Ovary (tissue), 9 donors: ENCODE results near the gene THSD4. TPM values are rescaled to one million over a fixed set of nuclear protein-coding genes. Genes with fewer than 3 reads are reported as not detected.
A peak's percentile ranks its signal among the peaks of the same experiment; 100 is the strongest.
"Not testable (repeated sequence)": the region's sequence is repeated elsewhere in the genome, so short reads cannot be mapped to it uniquely, and the experiment has no call there.

Experiments used
- DNase-seq, 5 donors: peaks; one replicate each; pipeline ENCODE4 v3.0.0-alpha.2; 2019 to 2020
- H3K27ac ChIP-seq, 2 donors: fragments of 200-600 bp; one replicate each; pipeline versions ENCODE4 v1.5.1 to v1.8.0; 2019 to 2022
- H3K27me3 ChIP-seq: fragments of 200-600 bp; one replicate; pipeline ENCODE4 v1.8.0; 2022
- H3K36me3 ChIP-seq: fragments of 200-600 bp; sonication (generic); one replicate; pipeline ENCODE4 v1.5.1; 2019
- H3K4me1 ChIP-seq: one replicate; pipeline ENCODE4 v1.8.1; 2013; ENCODE audit warnings: mild to moderate bottlenecking, moderate library complexity; ENCODE audit not compliant: insufficient read depth
- H3K4me3 ChIP-seq: fragments of 200-600 bp; sonication (generic); one replicate; pipeline ENCODE4 v1.5.1; 2017
- H3K9me3 ChIP-seq, 2 donors: fragments of 200-600 bp in 1 of 2; sonication (generic) in 1 of 2; one replicate each; pipeline versions ENCODE4 v1.5.1 to v1.8.1; 2013 to 2019; ENCODE audit warnings: mild to moderate bottlenecking in 1 of 2, moderate library complexity in 1 of 2
- CTCF ChIP-seq, 3 donors: fragments of 450-650 bp in 2 of 3; fragments of 200-600 bp in 1 of 3; IDR thresholded peaks; one replicate each; pipeline versions ENCODE4 v1.5.1 to v1.8.0; 2016 to 2022; ENCODE audit warnings: antibody characterized with exemption in 3 of 3, mild to moderate bottlenecking in 1 of 3
- EP300 ChIP-seq: sonication (generic); formaldehyde crosslinking; IDR thresholded peaks from one replicate; pipeline ENCODE4 v1.6.1; 2017; ENCODE audit warnings: antibody characterized with exemption
- POLR2A ChIP-seq: fragments of 450-650 bp; IDR thresholded peaks from one replicate; pipeline ENCODE4 v1.6.1; 2017; ENCODE audit warnings: antibody characterized with exemption, mild to moderate bottlenecking, moderate library complexity
- WGBS, 3 donors: extraction: QIAGEN DNeasy Blood & Tissue Kit in 1 of 3; methylation state at CpG; one replicate each; pipeline versions ENCODE4 v1.1.5 to v1.1.7; 2013 to 2017; 5-methylcytosine and 5-hydroxymethylcytosine counted together
- intact Hi-C, 4 donors: fragments of 100-400 bp; cut with DNase I; formaldehyde crosslinking; loops; one replicate each; pipeline versions ENCODE4 v1.11.0 to v1.15.1; 2022 to 2023
- polyA plus RNA-seq, 2 donors: library from polyadenylated mRNA; stranded (reverse); fragments of 200-250 nt in 1 of 2; fragments of 350-450 nt in 1 of 2; fragmentation: Illumina TruSeq in 1 of 2; extraction: RNeasy Lipid Tissue Mini Kit (QIAGEN cat#74804) in 1 of 2; gene quantifications; one replicate each; pipeline ENCODE4 v1.2.3, GENCODE V29; 2013 to 2014
- total RNA-seq, 7 donors: library from RNA; depleted of rRNA in 2 of 7; stranded (reverse); fragments of >200 nt in 2 of 7; fragmentation: NEBNext Ultra II Directional in 3 of 7; extraction: Animal tissue kit (Norgen Biotek cat#: 25700) in 3 of 7; gene quantifications; one replicate each; pipeline versions ENCODE4 v1.1.0 to v1.2.4, GENCODE V29; 2016 to 2023
- donor health status: DM: no; HTN: no; CAD: no; lungs with moderate emphysema.
- donor health status: DM: no; HTN: no; CAD: no.
- donor health status: Bipolar disorder and iron deficiency.
- donor health status: DM: yes; HTN: yes; CAD: no.
- donor health status: DM: no; HTN: no; CAD: no.
- donor health status: DM: yes; HTN: yes; CAD: no.

THSD4 gene
- total and polyA plus RNA-seq, 9 donors, result 3.2 to 53.4 (median 13.5) TPM

GRCh38 chr15:71400294-71400693 lies 285.0 kb downstream of the THSD4 start:
- TF ChIP-seq CTCF (IDR thresholded peaks at IDR 0.05) (no peak), EP300 (no peak), POLR2A (no peak)
- no peaks in the 10 kb centered on the region for H3K9me3 ChIP-seq
- no peaks in the 10 kb centered on the region for H3K36me3 ChIP-seq
- no peaks in the 10 kb centered on the region for H3K27me3 ChIP-seq
- no peak for DNase-seq
- intact Hi-C loops, result no loop called here
- WGBS, 3 donors, result 5 to 14% (median 9%) methylated on average over 3 of the region's 3 CpGs
- peaks cover 4% of the 10 kb centered on the region for H3K4me1 ChIP-seq
- no peak overlapping the region for H3K27ac ChIP-seq
- H3K4me3 ChIP-seq, result no peak overlapping the region

DNA sequence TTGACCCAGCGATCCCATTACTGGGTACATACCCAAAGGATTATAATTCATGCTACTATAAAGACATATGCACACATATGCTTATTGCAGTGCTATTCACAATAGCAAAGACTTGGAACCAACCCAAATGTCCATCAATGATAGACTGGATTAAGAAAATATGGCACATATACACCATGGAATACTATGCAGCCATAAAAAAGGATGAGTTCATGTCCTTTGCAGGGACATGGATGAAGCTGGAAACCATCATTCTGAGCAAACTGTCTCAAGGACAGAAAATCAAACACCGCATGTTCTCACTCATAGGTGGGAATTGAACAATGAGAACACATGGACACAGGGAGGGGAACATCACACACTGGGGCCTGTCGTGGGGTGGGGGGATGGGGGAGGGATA lies 286.5 kb downstream of the THSD4 start:
- WGBS, 3 donors, result 87 to 97% (median 94%) methylated on average over 3 of the region's 3 CpGs
- DNase-seq, H3K36me3 ChIP-seq, intact Hi-C loops, H3K4me3 ChIP-seq, H3K4me1 ChIP-seq, H3K9me3 ChIP-seq, H3K27ac ChIP-seq, H3K27me3 ChIP-seq: not testable (repeated sequence)

DNA sequence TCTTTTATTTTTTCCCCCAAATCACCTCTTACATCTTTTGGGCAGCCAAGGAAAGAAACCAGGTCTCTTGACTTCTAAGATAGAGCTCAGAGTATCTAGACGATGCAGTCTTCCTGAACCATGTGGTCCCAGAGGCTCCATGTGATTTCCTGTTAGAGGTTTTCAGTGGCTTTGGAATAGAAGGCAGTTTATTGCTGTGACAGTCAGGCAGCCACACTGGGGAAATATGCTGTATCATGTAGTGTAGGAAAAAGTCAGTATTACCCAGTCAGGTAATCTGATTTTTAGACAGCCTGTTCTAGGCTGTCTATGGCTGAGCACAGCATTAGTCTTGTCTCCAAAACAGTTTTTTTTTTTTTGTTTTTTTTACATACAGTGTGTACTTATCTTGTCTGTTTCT lies 294.3 kb downstream of the THSD4 start:
- H3K4me3 ChIP-seq, result no peak overlapping the region
- WGBS, 3 donors, result 38 to 57% (median 41%) methylated on average over 1 of the region's 1 CpG
- no peak for DNase-seq
- no peaks in the 10 kb centered on the region for H3K9me3 ChIP-seq
- intact Hi-C loops, result no loop called here
- H3K27me3 ChIP-seq, result no peaks in the 10 kb centered on the region
- TF ChIP-seq EP300 (no peak), CTCF (IDR thresholded peaks at IDR 0.05) (no peak), POLR2A (no peak)
- H3K4me1 ChIP-seq, result peaks cover 3% of the 10 kb centered on the region
- no peak overlapping the region for H3K27ac ChIP-seq
- H3K36me3 ChIP-seq, result no peaks in the 10 kb centered on the region

DNA sequence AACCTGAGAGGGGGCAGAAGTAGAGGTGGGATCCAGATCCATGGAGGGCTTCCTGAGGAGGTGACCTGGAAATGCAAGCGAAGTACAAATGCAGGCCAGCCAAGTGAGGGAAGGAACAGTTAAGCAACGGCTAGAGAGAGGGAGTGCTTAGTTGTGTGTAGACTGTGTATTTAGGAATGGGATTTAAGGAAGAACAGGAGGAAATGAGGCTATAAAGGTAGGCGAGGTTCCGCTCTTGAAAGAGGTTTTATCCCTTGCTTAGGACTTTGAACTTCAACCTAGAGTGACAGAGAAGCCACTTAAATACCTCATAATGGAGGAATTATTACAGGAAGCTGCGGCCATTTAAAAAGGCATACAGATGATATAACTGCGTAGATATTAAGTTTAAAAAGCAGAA lies 295.1 kb downstream of the THSD4 start:
- Histone ChIP-seq H3K9me3 (no peaks in the 10 kb centered on the region), H3K27me3 (no peaks in the 10 kb centered on the region), H3K36me3 (no peaks in the 10 kb centered on the region), H3K4me1 (peaks cover 3% of the 10 kb centered on the region), H3K27ac (no peak overlapping the region), H3K4me3 (no peak overlapping the region)
- intact Hi-C loops, result no loop called here
- 91 to 92% (median 92%) methylated on average over 6 of the region's 6 CpGs for WGBS, 3 donors
- DNase-seq, result no peak
- TF ChIP-seq POLR2A, result no peak
- TF ChIP-seq EP300, result no peak
- no peak for TF ChIP-seq CTCF (IDR thresholded peaks at IDR 0.05)

DNA sequence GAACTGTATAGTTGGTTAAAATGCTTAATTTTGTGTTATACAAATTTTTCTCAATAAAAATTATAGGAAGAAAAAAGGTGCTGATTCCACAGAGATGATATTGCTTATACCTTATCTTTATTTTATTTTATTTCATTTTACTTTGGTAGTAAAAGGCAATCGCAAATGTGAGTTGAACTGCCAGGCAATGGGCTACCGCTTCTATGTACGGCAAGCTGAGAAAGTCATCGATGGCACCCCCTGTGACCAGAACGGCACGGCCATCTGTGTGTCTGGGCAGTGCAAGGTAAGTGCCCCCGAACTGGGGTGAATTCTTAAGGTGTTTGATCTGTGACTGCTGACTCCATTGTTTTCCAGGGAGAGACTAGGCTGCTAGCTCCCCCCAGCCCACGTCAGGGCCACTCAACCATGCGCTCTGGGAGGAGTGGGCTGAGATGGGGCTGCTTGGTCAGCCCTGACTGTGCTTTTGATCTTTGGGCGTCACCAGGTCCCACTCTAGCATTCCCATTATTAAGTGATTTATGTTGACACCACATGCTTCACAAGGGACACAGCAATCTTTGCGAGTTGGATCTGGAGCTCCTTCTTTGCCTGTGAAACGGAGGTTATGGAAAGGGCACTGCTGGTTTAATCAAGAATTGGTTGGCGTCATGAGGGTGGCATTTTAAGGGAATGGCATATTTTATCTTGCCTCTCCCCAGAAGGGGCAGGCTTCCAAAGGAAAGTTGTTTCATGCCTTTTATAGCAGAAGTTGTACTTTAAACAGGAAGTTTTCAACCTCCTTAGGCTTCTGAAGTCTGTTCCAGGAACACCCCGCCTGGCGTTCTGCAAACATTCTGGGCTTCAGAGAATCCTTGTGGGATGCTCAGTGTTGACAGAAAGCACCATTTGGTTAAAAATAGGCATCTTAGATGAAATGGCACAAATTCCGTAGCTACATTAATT lies 296.5 kb downstream of the THSD4 start:
- H3K4me1 ChIP-seq, result peaks cover 3% of the 10 kb centered on the region
- no peak overlapping the region for H3K4me3 ChIP-seq
- intact Hi-C loops, result no loop called here
- WGBS, 3 donors, result 54 to 57% (median 56%) methylated on average over 16 of the region's 16 CpGs
- H3K9me3 ChIP-seq, result no peaks in the 10 kb centered on the region
- TF ChIP-seq POLR2A, result no peak
- H3K27ac ChIP-seq, result no peak overlapping the region
- DNase-seq, result peak in 1 of 5 donors; percentile 38
- H3K36me3 ChIP-seq, result no peaks in the 10 kb centered on the region
- no peaks in the 10 kb centered on the region for H3K27me3 ChIP-seq
